Measurements from ENCODE around the gene SRSF4. TPM values are rescaled to one million over a fixed set of nuclear protein-coding genes. Genes with fewer than 3 reads are reported as not detected.

The SRSF4 gene
- total RNA-seq, 1 experiment from 2014 or later: 62.0 TPM

GRCh38 chr1:29193879-29194455 is 12.3 kb upstream of the SRSF4 start:
- H3K36me3 ChIP-seq (ENCODE audit: low read depth, low read length): peaks cover 6% of the 10 kb centered on the region; the same call in 1 of the 2 replicates
- H3K9ac ChIP-seq (ENCODE audit: low read length): no peak overlapping the region
- ChIA-PET POLR2A (ENCODE audit: unreplicated experiment) (no interaction called here), CTCF (no interaction called here)
- intact Hi-C loops (cut with micrococcal nuclease): no loop called here
- no peak overlapping the region for H3K27ac ChIP-seq (ENCODE audit: low read length)
- BruUV-seq (replicated peaks): no TSS peak
- peaks cover 5% of the 10 kb centered on the region; the same call in 1 of the 2 replicates for H3K4me1 ChIP-seq (ENCODE audit: insufficient read depth, low read length)
- H4K20me1 ChIP-seq (ENCODE audit: low read length): no peaks in the 10 kb centered on the region
- no peaks in the 10 kb centered on the region for H3K9me3 ChIP-seq (ENCODE audit: low read length)
- no peaks in the 10 kb centered on the region for H3K9me2 ChIP-seq (replicated peaks; ENCODE audit: low read length)
- ATAC-seq: no peak
- H3F3A ChIP-seq (ENCODE audit: low read length, unreplicated experiment): no peaks in the 10 kb centered on the region
- no peak overlapping the region for H2AFZ ChIP-seq (ENCODE audit: low read length)
- H3K4me2 ChIP-seq (ENCODE audit: low read length): no peak overlapping the region
- TF ChIP-seq EZH2 (IDR thresholded peaks at IDR 0.05; ENCODE audit: low read length, unreplicated experiment) (no peak), EZH2phosphoT487 (IDR thresholded peaks at IDR 0.05; ENCODE audit: borderline replicate concordance, low read length) (no peak), CTCF (conservative IDR thresholded peaks at IDR 0.05; ENCODE audit: low read depth, low read length) (no peak)
- no peak overlapping the region for H3K4me3 ChIP-seq (ENCODE audit: low read length)
- no peaks in the 10 kb centered on the region for H3K27me3 ChIP-seq (ENCODE audit: low read length)
- DNase-seq: no peak
- no peaks in the 10 kb centered on the region for H3K79me2 ChIP-seq (ENCODE audit: low read length)

DNA sequence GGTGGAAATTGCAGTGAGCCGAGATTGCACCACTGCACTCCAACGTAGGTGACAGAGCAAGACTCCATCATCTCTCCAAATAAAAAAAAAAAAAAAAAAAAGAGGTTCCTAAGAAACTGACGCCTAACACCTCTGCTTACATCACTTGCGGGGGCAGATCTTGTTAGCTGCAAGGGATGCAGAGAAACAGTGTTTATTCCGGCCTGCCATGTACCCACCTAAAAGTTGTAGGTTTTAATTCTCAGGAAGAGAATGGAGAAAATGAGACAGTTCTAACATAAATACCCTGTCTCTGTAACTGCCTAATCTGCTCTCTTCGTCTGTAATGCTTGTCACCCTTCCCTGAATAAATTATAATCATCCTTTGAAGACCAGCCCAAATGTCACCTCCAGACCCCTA is 9.0 kb upstream of the SRSF4 start:
- Histone ChIP-seq H3F3A (ENCODE audit: low read length, unreplicated experiment) (no peaks in the 10 kb centered on the region), H3K9me3 (ENCODE audit: low read length) (no peaks in the 10 kb centered on the region), H3K4me2 (ENCODE audit: low read length) (no peak overlapping the region), H4K20me1 (ENCODE audit: low read length) (no peaks in the 10 kb centered on the region), H3K27ac (ENCODE audit: low read length) (no peak overlapping the region), H3K9me2 (replicated peaks; ENCODE audit: low read length) (no peaks in the 10 kb centered on the region), H3K79me2 (ENCODE audit: low read length) (no peaks in the 10 kb centered on the region), H3K4me3 (ENCODE audit: low read length) (no peak overlapping the region), H3K4me1 (ENCODE audit: insufficient read depth, low read length) (no peaks in the 10 kb centered on the region), H3K27me3 (ENCODE audit: low read length) (no peaks in the 10 kb centered on the region), H3K9ac (ENCODE audit: low read length) (no peak overlapping the region), H2AFZ (ENCODE audit: low read length) (no peak overlapping the region), H3K36me3 (ENCODE audit: low read depth, low read length) (peaks cover 2% of the 10 kb centered on the region; the same call in 1 of the 2 replicates)
- ChIA-PET POLR2A (ENCODE audit: unreplicated experiment) (no interaction called here), CTCF (no interaction called here)
- DNase-seq (no peak), ATAC-seq (no peak)
- BruUV-seq (replicated peaks): no TSS peak
- TF ChIP-seq EZH2phosphoT487 (IDR thresholded peaks at IDR 0.05; ENCODE audit: borderline replicate concordance, low read length) (no peak), EZH2 (IDR thresholded peaks at IDR 0.05; ENCODE audit: low read length, unreplicated experiment) (no peak)
- intact Hi-C loops (cut with micrococcal nuclease): no loop called here

DNA sequence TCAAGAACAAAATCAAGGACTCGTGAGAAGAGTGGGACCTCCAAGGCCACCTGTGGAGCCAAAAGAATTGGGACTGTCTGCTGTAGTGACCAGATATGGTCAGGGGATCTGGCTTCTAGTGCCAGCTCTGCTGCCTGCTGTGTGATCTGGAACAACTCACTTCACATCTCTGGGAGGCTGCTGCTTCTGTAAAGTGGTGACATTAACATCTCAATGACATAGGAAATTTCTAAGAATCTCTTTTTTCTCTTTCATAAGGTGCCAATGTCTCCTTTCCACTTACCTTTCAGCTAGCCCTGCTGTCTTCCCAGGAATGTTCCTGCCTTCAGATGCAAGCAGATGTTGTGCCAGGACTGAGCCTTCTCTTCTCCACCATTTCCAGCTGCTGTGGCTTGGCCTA is 5.0 kb upstream of the SRSF4 start:
- H3K4me1 ChIP-seq (ENCODE audit: insufficient read depth, low read length): peaks cover 9% of the 10 kb centered on the region
- no peak overlapping the region for H3K4me3 ChIP-seq (ENCODE audit: low read length)
- no peak for DNase-seq
- no peaks in the 10 kb centered on the region for H3K79me2 ChIP-seq (ENCODE audit: low read length)
- TF ChIP-seq EZH2phosphoT487 (IDR thresholded peaks at IDR 0.05; ENCODE audit: borderline replicate concordance, low read length) (no peak), CTCF (conservative IDR thresholded peaks at IDR 0.05; ENCODE audit: low read depth, low read length) (no peak), EZH2 (IDR thresholded peaks at IDR 0.05; ENCODE audit: low read length, unreplicated experiment) (no peak)
- POLR2A ChIA-PET (ENCODE audit: unreplicated experiment): no interaction called here
- H3K9me3 ChIP-seq (ENCODE audit: low read length): no peaks in the 10 kb centered on the region
- no peak overlapping the region for H3K27ac ChIP-seq (ENCODE audit: low read length)
- H3K27me3 ChIP-seq (ENCODE audit: low read length): no peaks in the 10 kb centered on the region
- BruUV-seq (replicated peaks): no TSS peak
- H3K9ac ChIP-seq (ENCODE audit: low read length): no peak overlapping the region
- ATAC-seq: no peak
- no peak overlapping the region for H3K4me2 ChIP-seq (ENCODE audit: low read length)
- H3K9me2 ChIP-seq (replicated peaks; ENCODE audit: low read length): no peaks in the 10 kb centered on the region
- no peaks in the 10 kb centered on the region for H3F3A ChIP-seq (ENCODE audit: low read length, unreplicated experiment)
- no peaks in the 10 kb centered on the region for H4K20me1 ChIP-seq (ENCODE audit: low read length)
- intact Hi-C loops (cut with micrococcal nuclease): loop anchor here (10.0 kb wide), 1 partner anchor 142 kb away; no protein-coding TSS in a partner anchor
- CTCF ChIA-PET: no interaction called here
- H3K36me3 ChIP-seq (ENCODE audit: low read depth, low read length): no peaks in the 10 kb centered on the region
- H2AFZ ChIP-seq (ENCODE audit: low read length): no peak overlapping the region
